Tibial nerve (tissue), 4 donors: ENCODE results near the gene ZP2. TPM values are rescaled to one million over a fixed set of nuclear protein-coding genes. Genes with fewer than 3 reads are reported as not detected.

Experiments used
- DNase-seq, 2 donors: peaks; one replicate each; pipeline ENCODE4 v3.0.0-alpha.2; 2019; ENCODE audit warnings: low spot score in 2 of 2
- H3K27ac ChIP-seq, 4 donors: fragments of 200-600 bp; sonication (generic) in 3 of 4; one replicate each; pipeline ENCODE4 v1.5.1; 2017 to 2019; ENCODE audit warnings: mild to moderate bottlenecking in 1 of 4
- H3K27me3 ChIP-seq, 2 donors: fragments of 200-600 bp; sonication (generic) in 1 of 2; one replicate each; pipeline versions ENCODE4 v1.5.1 to v1.6.0; 2017 to 2019
- H3K36me3 ChIP-seq, 3 donors: fragments of 200-600 bp; sonication (generic); one replicate each; pipeline ENCODE4 v1.5.1; 2018 to 2019
- H3K4me1 ChIP-seq, 4 donors: fragments of 200-600 bp; sonication (generic) in 3 of 4; one replicate each; pipeline ENCODE4 v1.5.1; 2017 to 2019
- H3K4me3 ChIP-seq, 4 donors: fragments of 200-600 bp; sonication (generic) in 3 of 4; one replicate each; pipeline ENCODE4 v1.5.1; 2017 to 2019; ENCODE audit warnings: mild to moderate bottlenecking in 1 of 4, moderate library complexity in 1 of 4
- H3K9me3 ChIP-seq, 4 donors: fragments of 200-600 bp; sonication (generic) in 3 of 4; one replicate each; pipeline ENCODE4 v1.5.1; 2017 to 2019
- CTCF ChIP-seq, 5 experiments: fragments of 200-600 bp in 3 of 5; fragments of 450-650 bp in 2 of 5; sonication (generic) in 3 of 5; IDR thresholded peaks; one replicate each; pipeline ENCODE4 v1.5.1; 2016 to 2019; ENCODE audit warnings: antibody characterized with exemption in 5 of 5, mild to moderate bottlenecking in 3 of 5, moderate library complexity in 2 of 5
- EP300 ChIP-seq, 2 donors: sonication (generic); formaldehyde crosslinking; IDR thresholded peaks; one replicate each; pipeline ENCODE4 v1.6.1; 2017; ENCODE audit warnings: antibody characterized with exemption in 2 of 2, mild to moderate bottlenecking in 1 of 2
- POLR2A ChIP-seq, 2 donors: fragments of 450-650 bp; IDR thresholded peaks; one replicate each; pipeline ENCODE4 v1.6.1; 2017; ENCODE audit warnings: antibody characterized with exemption in 2 of 2, mild to moderate bottlenecking in 2 of 2, moderate library complexity in 2 of 2
- WGBS, 2 donors: methylation state at CpG; one replicate each; pipeline ENCODE4 v1.1.5; 2018; 5-methylcytosine and 5-hydroxymethylcytosine counted together
- total RNA-seq, 4 donors: library from RNA; depleted of rRNA; stranded (reverse); fragments of >200 nt; gene quantifications; one replicate each; pipeline ENCODE4 v1.1.0, GENCODE V29; 2016

Gene ZP2
- total RNA-seq, 4 donors from 2014 or later, result not detected

- no peaks in the 10 kb centered on the region for H3K27me3 ChIP-seq
- peaks cover 0 to 6% (median 0%) of the 10 kb centered on the region in 4 donors for H3K4me1 ChIP-seq
- H3K27ac ChIP-seq, result no peak overlapping the region
- no peak for DNase-seq
- H3K9me3 ChIP-seq, result no peaks in the 10 kb centered on the region
- TF ChIP-seq POLR2A (IDR thresholded peaks at IDR 0.05) (no peak), CTCF (IDR thresholded peaks at IDR 0.05) (no peak), EP300 (IDR thresholded peaks at IDR 0.05) (no peak)
- H3K4me3 ChIP-seq, result no peak overlapping the region
- no peaks in the 10 kb centered on the region for H3K36me3 ChIP-seq
These were observed 16.5 kb upstream of the ZP2 start for GRCh38 chr16:21227866-21228265.

GRCh38 chr16:21226749-21227148, 15.4 kb upstream of the ZP2 start:
- no peak for TF ChIP-seq POLR2A (IDR thresholded peaks at IDR 0.05)
- no peak for TF ChIP-seq CTCF (IDR thresholded peaks at IDR 0.05)
- no peak for TF ChIP-seq EP300 (IDR thresholded peaks at IDR 0.05)
- Histone ChIP-seq H3K27ac (no peak overlapping the region), H3K36me3 (no peaks in the 10 kb centered on the region), H3K4me3 (no peak overlapping the region), H3K4me1 (peaks cover 0 to 6% (median 0%) of the 10 kb centered on the region in 4 donors), H3K27me3 (no peaks in the 10 kb centered on the region), H3K9me3 (no peaks in the 10 kb centered on the region)
- no peak for DNase-seq

- Histone ChIP-seq H3K27ac (no peak overlapping the region), H3K36me3 (no peaks in the 10 kb centered on the region), H3K27me3 (no peaks in the 10 kb centered on the region), H3K4me3 (no peak overlapping the region), H3K9me3 (no peaks in the 10 kb centered on the region), H3K4me1 (peaks cover 0 to 6% (median 0%) of the 10 kb centered on the region in 4 donors)
- no peak for DNase-seq
- 46 to 58% methylated on average over 2 of the region's 2 CpGs for WGBS, 2 donors
- no peak for TF ChIP-seq POLR2A (IDR thresholded peaks at IDR 0.05)
- TF ChIP-seq CTCF (IDR thresholded peaks at IDR 0.05), result no peak
- TF ChIP-seq EP300 (IDR thresholded peaks at IDR 0.05), result no peak
These were observed 13.4 kb upstream of the ZP2 start for GRCh38 chr16:21224800-21225199.

GRCh38 chr16:21223787-21224186, 12.4 kb upstream of the ZP2 start:
- no peaks in the 10 kb centered on the region for H3K9me3 ChIP-seq
- no peak for DNase-seq
- H3K36me3 ChIP-seq, result no peaks in the 10 kb centered on the region
- peaks cover 0 to 6% (median 0%) of the 10 kb centered on the region in 4 donors for H3K4me1 ChIP-seq
- H3K4me3 ChIP-seq, result no peak overlapping the region
- WGBS, 2 donors, result 75 to 82% methylated on average over 9 of the region's 9 CpGs
- no peak overlapping the region for H3K27ac ChIP-seq
- no peak for TF ChIP-seq POLR2A (IDR thresholded peaks at IDR 0.05)
- no peaks in the 10 kb centered on the region for H3K27me3 ChIP-seq

GRCh38 chr16:21222495-21223337, 11.3 kb upstream of the ZP2 start:
- DNase-seq, result no peak
- Histone ChIP-seq H3K27ac (no peak overlapping the region), H3K4me3 (no peak overlapping the region), H3K4me1 (peaks cover 0 to 4% (median 0%) of the 10 kb centered on the region in 4 donors), H3K36me3 (no peaks in the 10 kb centered on the region), H3K9me3 (no peaks in the 10 kb centered on the region), H3K27me3 (no peaks in the 10 kb centered on the region)
- 52 to 54% methylated on average over 4 of the region's 4 CpGs for WGBS, 2 donors
- TF ChIP-seq POLR2A (IDR thresholded peaks at IDR 0.05) (no peak), EP300 (IDR thresholded peaks at IDR 0.05) (no peak), CTCF (IDR thresholded peaks at IDR 0.05) (no peak)
